ENCODE results near the gene OCEL1.
A peak's percentile ranks its signal among the peaks of the same experiment; 100 is the strongest.
"Not testable (repeated sequence)": the region's sequence is repeated elsewhere in the genome, so short reads cannot be mapped to it uniquely, and the experiment has no call there.

OCEL1 gene

DNA sequence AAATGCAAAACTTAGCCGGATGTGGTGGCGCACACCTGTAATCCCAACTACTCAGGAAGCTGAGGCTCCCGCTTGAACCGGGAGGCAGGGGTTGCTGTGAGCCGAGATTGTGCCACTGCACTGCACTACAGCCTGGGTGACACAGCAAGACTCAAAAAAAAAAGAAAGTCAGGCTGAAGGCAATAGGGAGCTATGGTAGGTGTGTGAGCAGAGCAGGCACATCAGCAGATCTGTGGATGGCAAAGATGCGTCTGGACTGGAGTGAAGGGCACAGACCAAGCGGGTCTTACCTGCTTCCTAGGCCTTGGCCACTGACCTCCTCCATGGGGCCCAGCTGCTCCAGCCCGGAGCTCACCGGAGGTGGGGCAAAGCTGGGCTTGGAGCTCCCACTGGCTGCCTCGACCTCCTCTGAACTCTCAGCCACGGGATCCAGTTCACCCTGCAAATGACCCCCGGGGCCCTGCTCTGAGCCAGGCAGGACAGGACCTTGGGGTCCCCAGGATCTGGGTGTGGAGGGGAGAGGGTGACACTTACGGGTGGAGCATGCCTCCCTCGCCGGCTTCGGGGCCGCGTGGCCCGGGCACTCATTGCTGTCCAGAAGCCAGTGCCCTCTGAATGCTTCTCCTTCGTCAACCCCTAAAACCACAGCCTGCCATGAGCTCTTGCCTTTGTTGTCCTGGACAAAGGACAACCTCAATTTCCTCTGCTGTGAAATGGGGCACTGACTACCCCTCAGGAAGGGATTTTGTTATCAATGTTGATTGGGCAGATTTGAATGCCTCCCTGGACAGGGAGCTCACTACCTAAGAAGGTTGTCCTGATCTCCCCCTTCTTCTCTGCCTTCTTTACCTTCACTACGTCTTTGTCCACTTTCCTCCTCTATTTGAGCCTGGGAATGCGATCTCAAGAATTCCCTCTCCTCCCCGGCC lies 38.0 kb downstream of the OCEL1 start:
- TF ChIP-seq, protein P1, sequence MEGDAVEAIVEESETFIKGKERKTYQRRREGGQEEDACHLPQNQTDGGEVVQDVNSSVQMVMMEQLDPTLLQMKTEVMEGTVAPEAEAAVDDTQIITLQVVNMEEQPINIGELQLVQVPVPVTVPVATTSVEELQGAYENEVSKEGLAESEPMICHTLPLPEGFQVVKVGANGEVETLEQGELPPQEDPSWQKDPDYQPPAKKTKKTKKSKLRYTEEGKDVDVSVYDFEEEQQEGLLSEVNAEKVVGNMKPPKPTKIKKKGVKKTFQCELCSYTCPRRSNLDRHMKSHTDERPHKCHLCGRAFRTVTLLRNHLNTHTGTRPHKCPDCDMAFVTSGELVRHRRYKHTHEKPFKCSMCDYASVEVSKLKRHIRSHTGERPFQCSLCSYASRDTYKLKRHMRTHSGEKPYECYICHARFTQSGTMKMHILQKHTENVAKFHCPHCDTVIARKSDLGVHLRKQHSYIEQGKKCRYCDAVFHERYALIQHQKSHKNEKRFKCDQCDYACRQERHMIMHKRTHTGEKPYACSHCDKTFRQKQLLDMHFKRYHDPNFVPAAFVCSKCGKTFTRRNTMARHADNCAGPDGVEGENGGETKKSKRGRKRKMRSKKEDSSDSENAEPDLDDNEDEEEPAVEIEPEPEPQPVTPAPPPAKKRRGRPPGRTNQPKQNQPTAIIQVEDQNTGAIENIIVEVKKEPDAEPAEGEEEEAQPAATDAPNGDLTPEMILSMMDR (IDR thresholded peaks at IDR 0.05; ENCODE audit: low read depth, low read length, missing control alignments), result no peak
- no peak for DNase-seq (ENCODE audit: extremely low read depth, low read depth)
- H3K4me3 ChIP-seq (replicated peaks; ENCODE audit: low read depth, low read length), result no peak overlapping the region

- no peak for DNase-seq (ENCODE audit: extremely low read depth, low read depth)
- no peak within 1 kb of the TSS for H3K4me3 ChIP-seq (replicated peaks; ENCODE audit: low read depth, low read length)
- TF ChIP-seq, protein P1 (IDR thresholded peaks at IDR 0.05; ENCODE audit: low read depth, low read length, missing control alignments), result no peak
These were observed 38.6 kb downstream of the OCEL1 start, which contains the start of gene USHBP1 for GRCh38 chr19:17264641-17264979. Gene USHBP1, minus strand, starts transcription at chr19:17264745. Its CDS starts 446 bp downstream, at chr19:17264299.

GRCh38 chr19:17266026-17266425 lies 40.0 kb downstream of the OCEL1 start:
- H3K4me3 ChIP-seq (replicated peaks; ENCODE audit: low read depth, low read length), result no peak overlapping the region
- DNase-seq (ENCODE audit: extremely low read depth, low read depth), result no peak
- TF ChIP-seq, protein P1 (IDR thresholded peaks at IDR 0.05; ENCODE audit: low read depth, low read length, missing control alignments), result no peak

DNA sequence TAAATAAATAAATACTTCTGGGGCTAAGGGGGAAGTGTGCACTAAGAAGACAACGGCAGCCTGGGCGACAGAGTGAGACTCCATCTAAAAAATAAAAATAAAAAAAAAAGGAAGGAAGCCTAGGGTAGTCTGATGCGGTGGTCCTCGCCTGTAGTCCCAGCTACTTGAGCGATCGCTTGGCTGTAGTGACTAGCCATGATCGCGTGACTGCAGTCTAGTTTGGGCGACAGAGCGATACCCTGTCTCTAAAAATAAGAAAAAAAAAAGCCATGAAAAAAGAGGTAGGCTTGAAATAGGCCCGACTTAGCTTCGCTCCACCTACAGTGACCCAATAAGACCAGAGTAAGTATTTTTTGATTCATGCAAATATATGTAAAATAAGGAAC lies 40.6 kb downstream of the OCEL1 start:
- H3K4me3 ChIP-seq (replicated peaks; ENCODE audit: low read depth, low read length), result no peak overlapping the region
- no peak for DNase-seq (ENCODE audit: extremely low read depth, low read depth)
- TF ChIP-seq, protein P1 (IDR thresholded peaks at IDR 0.05; ENCODE audit: low read depth, low read length, missing control alignments), result no peak

GRCh38 chr19:17266975-17267788 lies 41.2 kb downstream of the OCEL1 start, which contains the start of gene BABAM1:
Gene BABAM1, plus strand, starts transcription at chr19:17267443. Its CDS starts 1,364 bp downstream, at chr19:17268807.
- TF ChIP-seq, protein P1 (IDR thresholded peaks at IDR 0.05; ENCODE audit: low read depth, low read length, missing control alignments), result no peak
- peak within 1 kb of the TSS; percentile 100 for H3K4me3 ChIP-seq (replicated peaks; ENCODE audit: low read depth, low read length)
- DNase-seq (ENCODE audit: extremely low read depth, low read depth), result peak; percentile 100

GRCh38 chr19:17268754-17269153 lies 42.7 kb downstream of the OCEL1 start:
- no peak for DNase-seq (ENCODE audit: extremely low read depth, low read depth)
- peak overlapping the region; percentile 100 for H3K4me3 ChIP-seq (replicated peaks; ENCODE audit: low read depth, low read length)
- TF ChIP-seq, protein P1 (IDR thresholded peaks at IDR 0.05; ENCODE audit: low read depth, low read length, missing control alignments), result no peak

DNA sequence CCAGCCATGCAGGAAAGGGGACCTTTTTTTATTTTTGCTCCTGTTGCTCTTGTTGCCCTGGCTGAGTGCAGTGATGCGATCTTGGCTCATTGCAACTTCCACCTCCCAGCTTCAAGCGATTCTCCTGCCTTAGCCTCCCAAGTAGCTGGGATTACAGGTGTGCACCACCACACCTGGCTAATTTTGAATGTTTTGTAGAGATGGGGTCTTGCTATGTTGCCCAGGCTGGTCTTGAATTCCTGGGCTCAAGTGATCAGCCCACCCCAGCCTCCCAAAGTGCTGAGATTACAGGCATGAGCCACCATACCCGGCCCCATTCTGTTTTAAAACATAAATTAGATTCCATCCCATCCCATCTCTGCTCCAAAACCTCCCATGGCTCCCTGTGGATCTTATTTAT lies 48.9 kb downstream of the OCEL1 start:
- not testable (repeated sequence) for H3K4me3 ChIP-seq (replicated peaks; ENCODE audit: low read depth, low read length)

More for the DNA sequence above, 48.9 kb downstream of the OCEL1 start:
- DNase-seq (ENCODE audit: extremely low read depth, low read depth), result not testable (repeated sequence)
